ENCODE results near the gene RTP1.

- TF ChIP-seq SUZ12 (IDR thresholded peaks at IDR 0.05; ENCODE audit: extremely low read depth, insufficient read depth, insufficient read length), result no peak
- no peak for TF ChIP-seq ZNF274 (IDR thresholded peaks at IDR 0.05; ENCODE audit: low read depth, low read length)
- no peak for TF ChIP-seq YY1 (IDR thresholded peaks at IDR 0.05; ENCODE audit: insufficient read depth, insufficient read length)
These were observed 14.4 kb downstream of the RTP1 start for GRCh38 chr3:187211532-187212195.
